Epithelial cell of proximal tubule (primary cell): ENCODE results near the gene SEMA3A. TPM values are rescaled to one million over a fixed set of nuclear protein-coding genes. Genes with fewer than 3 reads are reported as not detected.

Experiments used
- DNase-seq: peaks from one replicate; pipeline ENCODE4 v3.0.0-alpha.2; 2011; ENCODE audit warnings: low read depth
- H3K4me3 ChIP-seq: 2 replicates; pipeline ENCODE4 v1.5.1; 2011; ENCODE audit warnings: low read depth, mild to moderate bottlenecking, low read length
- total RNA-seq: library from RNA; depleted of rRNA; stranded (reverse); fragments of >200 nt; gene quantifications from 2 replicates; pipeline ENCODE4 v1.2.3, GENCODE V29; 2015
- TF ChIP-seq, protein P1 (sequence below): conservative IDR thresholded peaks from 2 replicates; pipeline ENCODE4 v1.5.1; 2012; ENCODE audit warnings: low read depth, mild to moderate bottlenecking, low read length

Gene SEMA3A
- total RNA-seq, 1 donor from 2014 or later = 13.7 TPM

- TF ChIP-seq, protein P1, sequence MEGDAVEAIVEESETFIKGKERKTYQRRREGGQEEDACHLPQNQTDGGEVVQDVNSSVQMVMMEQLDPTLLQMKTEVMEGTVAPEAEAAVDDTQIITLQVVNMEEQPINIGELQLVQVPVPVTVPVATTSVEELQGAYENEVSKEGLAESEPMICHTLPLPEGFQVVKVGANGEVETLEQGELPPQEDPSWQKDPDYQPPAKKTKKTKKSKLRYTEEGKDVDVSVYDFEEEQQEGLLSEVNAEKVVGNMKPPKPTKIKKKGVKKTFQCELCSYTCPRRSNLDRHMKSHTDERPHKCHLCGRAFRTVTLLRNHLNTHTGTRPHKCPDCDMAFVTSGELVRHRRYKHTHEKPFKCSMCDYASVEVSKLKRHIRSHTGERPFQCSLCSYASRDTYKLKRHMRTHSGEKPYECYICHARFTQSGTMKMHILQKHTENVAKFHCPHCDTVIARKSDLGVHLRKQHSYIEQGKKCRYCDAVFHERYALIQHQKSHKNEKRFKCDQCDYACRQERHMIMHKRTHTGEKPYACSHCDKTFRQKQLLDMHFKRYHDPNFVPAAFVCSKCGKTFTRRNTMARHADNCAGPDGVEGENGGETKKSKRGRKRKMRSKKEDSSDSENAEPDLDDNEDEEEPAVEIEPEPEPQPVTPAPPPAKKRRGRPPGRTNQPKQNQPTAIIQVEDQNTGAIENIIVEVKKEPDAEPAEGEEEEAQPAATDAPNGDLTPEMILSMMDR = no peak
- H3K4me3 ChIP-seq = no peak overlapping the region
- no peak for DNase-seq
Observed at GRCh38 chr7:84190016-84190705, 4.4 kb downstream of the SEMA3A start.

DNA sequence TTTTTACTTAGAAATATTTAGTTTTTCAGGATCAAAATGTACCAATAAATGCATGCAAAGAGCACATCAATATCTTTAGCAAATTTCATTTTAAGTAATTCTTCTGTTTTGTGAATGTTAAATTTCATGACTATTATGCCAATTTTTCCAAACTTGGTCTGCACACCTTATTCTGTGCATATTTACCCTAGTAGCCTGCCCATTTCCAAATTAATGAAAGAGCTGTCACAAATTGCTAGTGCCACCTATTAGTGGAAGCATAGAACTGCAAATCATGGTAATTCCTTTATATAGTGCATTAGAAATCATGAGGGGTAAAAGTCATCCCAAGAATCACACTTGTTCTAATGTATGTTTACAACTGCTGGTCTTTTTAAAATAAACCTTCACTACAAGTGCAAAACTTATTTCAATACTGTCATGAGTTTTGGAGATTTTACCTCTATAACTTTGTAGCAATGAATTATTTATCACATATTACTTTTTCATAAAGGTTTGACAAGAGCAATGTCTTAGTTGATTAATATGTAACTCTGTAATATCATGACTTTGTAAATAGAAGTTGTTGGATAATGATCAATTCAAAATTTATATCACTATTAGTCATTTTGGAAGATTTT, 5.7 kb downstream of the SEMA3A start:
- no peak overlapping the region for H3K4me3 ChIP-seq
- TF ChIP-seq, protein P1 = peak; percentile 65
- DNase-seq = no peak

- DNase-seq = no peak
- TF ChIP-seq, protein P1 = no peak
- H3K4me3 ChIP-seq = no peak overlapping the region
Observed at GRCh38 chr7:84187813-84188510, 6.6 kb downstream of the SEMA3A start.

GRCh38 chr7:84187087-84187805, 7.3 kb downstream of the SEMA3A start:
- TF ChIP-seq, protein P1 = no peak
- DNase-seq = no peak
- H3K4me3 ChIP-seq = no peak overlapping the region

GRCh38 chr7:84183741-84184140, 10.8 kb downstream of the SEMA3A start:
- no peak for DNase-seq
- TF ChIP-seq, protein P1 = no peak
- no peak overlapping the region for H3K4me3 ChIP-seq

DNA sequence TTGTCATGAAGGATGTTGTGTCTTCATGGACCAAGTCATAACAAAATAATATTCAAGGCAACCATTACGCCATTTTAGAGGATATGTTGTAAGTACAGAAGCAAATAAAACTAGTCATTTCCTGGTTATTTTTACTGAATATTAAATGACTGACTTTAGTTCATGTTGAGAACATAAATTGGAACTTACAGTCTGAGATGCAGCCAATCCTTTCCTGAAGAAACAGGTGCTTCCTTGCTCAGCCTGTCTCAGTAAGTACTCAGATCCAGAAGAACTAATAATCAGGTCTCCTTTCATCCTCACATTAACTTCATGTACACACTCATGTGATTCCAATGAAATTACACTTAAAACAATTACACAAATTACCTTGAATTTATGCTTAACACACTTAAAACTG, 12.3 kb downstream of the SEMA3A start:
- TF ChIP-seq, protein P1 = no peak
- no peak for DNase-seq
- H3K4me3 ChIP-seq = no peak overlapping the region
